ENCODE data around the gene LARP6.
"Not testable (repeated sequence)": the region's sequence is repeated elsewhere in the genome, so short reads cannot be mapped to it uniquely, and the experiment has no call there.

The LARP6 gene

GRCh38 chr15:70869346-70869745 is 15.4 kb upstream of the LARP6 start:
- H3K4me1 Mint-ChIP-seq (ENCODE audit: low read depth) = peaks cover 5% of the 10 kb centered on the region
- H3K27ac Mint-ChIP-seq = no peak overlapping the region
- H3K4me3 Mint-ChIP-seq = no peak overlapping the region
- H3K9me3 Mint-ChIP-seq = no peaks in the 10 kb centered on the region
- DNase-seq = no peak
- H3K36me3 Mint-ChIP-seq (ENCODE audit: low read depth) = no peaks in the 10 kb centered on the region
- peaks cover 21% of the 10 kb centered on the region for H3K27me3 Mint-ChIP-seq

DNA sequence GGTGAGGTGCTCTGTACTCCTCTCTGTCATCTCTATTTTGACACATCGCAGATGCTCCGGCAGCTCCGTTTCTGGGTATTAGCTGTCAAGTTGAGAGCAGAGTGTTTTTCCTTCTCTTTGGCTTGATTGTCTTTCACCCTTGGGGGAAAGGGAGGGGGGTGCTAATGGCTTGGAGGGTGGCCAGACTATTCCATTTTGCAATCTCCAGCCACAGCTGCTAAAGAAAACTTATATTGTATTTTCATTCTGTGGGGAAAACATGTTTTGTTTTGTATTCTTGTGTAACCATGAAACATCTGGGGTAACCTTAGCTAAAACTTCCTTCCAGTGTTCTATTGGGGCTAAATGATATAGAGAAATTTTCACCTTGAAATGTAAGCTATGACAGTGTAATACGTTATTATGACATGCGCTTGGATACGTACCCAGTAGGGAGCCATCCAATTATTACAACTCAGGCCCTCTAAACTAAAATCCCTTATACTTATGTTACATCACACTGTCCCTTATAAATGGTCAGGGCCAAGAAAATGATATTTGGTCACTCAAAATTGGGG is 14.0 kb upstream of the LARP6 start:
- no peak for DNase-seq

DNA sequence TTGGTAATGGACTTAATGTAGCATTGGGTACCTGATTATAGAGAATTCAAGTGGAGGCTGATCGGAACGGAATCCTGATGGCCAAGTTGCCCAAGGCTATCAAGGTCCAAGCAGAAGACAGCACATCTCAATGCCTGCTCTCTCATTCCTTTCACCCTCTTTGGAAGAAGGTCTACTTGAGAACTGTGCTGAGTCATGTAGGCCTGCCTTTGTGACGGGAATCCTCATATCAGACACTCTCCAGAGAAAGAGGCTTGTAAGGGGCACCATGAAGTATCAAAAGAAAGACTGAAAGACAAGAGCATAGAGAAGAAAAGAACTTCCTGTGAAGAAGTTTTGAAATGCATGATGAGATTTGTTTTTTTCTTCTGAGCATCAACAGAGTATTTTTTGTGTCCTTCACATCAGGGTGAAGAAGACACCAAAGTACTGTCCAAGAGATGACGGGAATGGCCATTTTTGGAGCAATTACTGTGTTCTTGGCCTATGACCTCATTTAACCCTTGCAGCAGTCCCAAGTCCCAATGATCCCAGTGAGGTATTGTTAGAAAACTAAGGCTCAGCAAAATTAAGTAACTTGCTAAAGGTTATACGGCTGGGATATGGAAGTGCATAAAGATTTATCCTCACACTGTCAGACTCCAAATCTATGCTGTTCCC is 13.2 kb upstream of the LARP6 start:
- Mint-ChIP-seq H3K4me1 (ENCODE audit: low read depth) (peaks cover 5% of the 10 kb centered on the region), H3K27ac (no peak overlapping the region), H3K36me3 (ENCODE audit: low read depth) (no peaks in the 10 kb centered on the region), H3K4me3 (no peak overlapping the region), H3K27me3 (peaks cover 9% of the 10 kb centered on the region), H3K9me3 (no peaks in the 10 kb centered on the region)
- no peak for DNase-seq

More for the DNA sequence above, 14.0 kb upstream of the LARP6 start:
- Mint-ChIP-seq H3K4me3 (no peak overlapping the region), H3K27ac (no peak overlapping the region), H3K4me1 (ENCODE audit: low read depth) (peaks cover 5% of the 10 kb centered on the region), H3K36me3 (ENCODE audit: low read depth) (no peaks in the 10 kb centered on the region), H3K27me3 (peaks cover 9% of the 10 kb centered on the region), H3K9me3 (no peaks in the 10 kb centered on the region)

GRCh38 chr15:70863450-70864218 is 9.7 kb upstream of the LARP6 start:
- H3K4me1 Mint-ChIP-seq (ENCODE audit: low read depth) = no peaks in the 10 kb centered on the region
- no peak for DNase-seq
- peaks cover 19% of the 10 kb centered on the region for H3K27me3 Mint-ChIP-seq
- H3K36me3 Mint-ChIP-seq (ENCODE audit: low read depth) = no peaks in the 10 kb centered on the region
- H3K4me3 Mint-ChIP-seq = no peak overlapping the region
- no peak overlapping the region for H3K27ac Mint-ChIP-seq
- no peaks in the 10 kb centered on the region for H3K9me3 Mint-ChIP-seq

DNA sequence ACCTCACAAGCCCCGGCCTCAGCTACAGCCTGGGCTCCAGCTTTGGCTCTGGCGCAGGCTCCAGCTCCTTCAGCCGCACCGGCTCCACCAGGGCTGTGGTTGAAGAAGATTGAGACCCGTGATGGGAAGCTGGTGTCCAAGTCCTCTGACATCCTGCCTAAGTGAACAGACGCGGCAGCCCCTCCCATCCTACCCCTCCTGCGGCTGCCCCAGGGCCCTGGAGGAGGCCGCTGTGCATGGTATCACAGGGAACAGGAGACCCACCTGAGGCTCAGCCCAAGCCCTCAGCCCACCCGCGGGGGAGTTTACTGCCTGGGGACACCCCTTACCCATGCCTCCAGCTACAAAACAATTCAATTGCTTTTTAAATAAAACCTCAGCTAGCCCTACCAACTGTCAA is 6.0 kb upstream of the LARP6 start:
- no peaks in the 10 kb centered on the region for H3K9me3 Mint-ChIP-seq
- H3K27ac Mint-ChIP-seq = no peak overlapping the region
- no peaks in the 10 kb centered on the region for H3K36me3 Mint-ChIP-seq (ENCODE audit: low read depth)
- H3K27me3 Mint-ChIP-seq = peaks cover 31% of the 10 kb centered on the region
- no peak for DNase-seq
- no peaks in the 10 kb centered on the region for H3K4me1 Mint-ChIP-seq (ENCODE audit: low read depth)
- H3K4me3 Mint-ChIP-seq = no peak overlapping the region

- no peak overlapping the region for H3K4me3 Mint-ChIP-seq
- peaks cover 2% of the 10 kb centered on the region for H3K4me1 Mint-ChIP-seq (ENCODE audit: low read depth)
- no peaks in the 10 kb centered on the region for H3K36me3 Mint-ChIP-seq (ENCODE audit: low read depth)
- no peaks in the 10 kb centered on the region for H3K9me3 Mint-ChIP-seq
- H3K27ac Mint-ChIP-seq = no peak overlapping the region
- no peak for DNase-seq
- H3K27me3 Mint-ChIP-seq = peaks cover 37% of the 10 kb centered on the region
Observed at GRCh38 chr15:70859322-70859908, 5.5 kb upstream of the LARP6 start.

GRCh38 chr15:70858614-70859321 is 4.8 kb upstream of the LARP6 start:
- H3K36me3 Mint-ChIP-seq (ENCODE audit: low read depth); H3K4me3 Mint-ChIP-seq; H3K9me3 Mint-ChIP-seq; DNase-seq; H3K27ac Mint-ChIP-seq; H3K4me1 Mint-ChIP-seq (ENCODE audit: low read depth): not testable (repeated sequence)
- H3K27me3 Mint-ChIP-seq = peaks cover 39% of the 10 kb centered on the region

DNA sequence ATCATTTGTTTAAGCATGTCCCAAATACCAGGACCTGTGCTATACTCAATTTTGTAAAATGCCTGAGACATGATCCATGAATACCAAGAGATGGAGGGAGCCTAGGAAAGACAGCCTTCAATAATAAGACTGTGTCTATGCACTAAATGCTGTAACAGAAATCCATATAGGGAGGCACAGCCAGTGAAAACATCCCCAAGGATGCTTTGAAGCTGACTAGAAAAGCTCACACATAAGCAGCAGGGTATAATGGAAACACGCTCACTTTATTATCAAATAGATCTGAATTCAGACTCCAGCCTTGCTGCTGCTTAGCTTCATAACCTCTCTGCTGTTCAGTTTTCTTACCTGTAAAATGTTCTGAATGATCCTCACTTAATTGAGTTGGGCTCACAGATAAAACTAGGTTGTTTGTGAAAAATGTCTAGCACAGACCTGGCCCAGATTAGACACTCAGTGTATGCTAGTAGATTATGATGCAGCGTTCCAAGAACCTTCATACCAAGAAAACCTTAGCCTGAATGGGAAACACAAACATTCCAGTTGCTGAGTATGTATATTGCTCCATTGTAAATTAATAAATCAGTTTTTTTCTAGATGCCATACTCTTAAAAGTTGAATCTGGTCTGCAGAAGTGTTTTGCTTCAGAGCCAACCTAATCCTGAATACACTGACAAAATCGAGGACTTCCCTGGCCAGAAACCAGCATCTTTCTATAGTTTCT is 3.8 kb upstream of the LARP6 start:
- Mint-ChIP-seq H3K36me3 (ENCODE audit: low read depth) (no peaks in the 10 kb centered on the region), H3K9me3 (no peaks in the 10 kb centered on the region), H3K4me3 (no peak overlapping the region), H3K27me3 (peaks cover 46% of the 10 kb centered on the region), H3K27ac (no peak overlapping the region), H3K4me1 (ENCODE audit: low read depth) (peaks cover 5% of the 10 kb centered on the region)
- no peak for DNase-seq

GRCh38 chr15:70856884-70857561 is 3.1 kb upstream of the LARP6 start:
- H3K27me3 Mint-ChIP-seq = peaks cover 53% of the 10 kb centered on the region
- DNase-seq = no peak
- no peak overlapping the region for H3K4me3 Mint-ChIP-seq
- no peaks in the 10 kb centered on the region for H3K36me3 Mint-ChIP-seq (ENCODE audit: low read depth)
- no peak overlapping the region for H3K27ac Mint-ChIP-seq
- H3K9me3 Mint-ChIP-seq = no peaks in the 10 kb centered on the region
- peaks cover 5% of the 10 kb centered on the region for H3K4me1 Mint-ChIP-seq (ENCODE audit: low read depth)

DNA sequence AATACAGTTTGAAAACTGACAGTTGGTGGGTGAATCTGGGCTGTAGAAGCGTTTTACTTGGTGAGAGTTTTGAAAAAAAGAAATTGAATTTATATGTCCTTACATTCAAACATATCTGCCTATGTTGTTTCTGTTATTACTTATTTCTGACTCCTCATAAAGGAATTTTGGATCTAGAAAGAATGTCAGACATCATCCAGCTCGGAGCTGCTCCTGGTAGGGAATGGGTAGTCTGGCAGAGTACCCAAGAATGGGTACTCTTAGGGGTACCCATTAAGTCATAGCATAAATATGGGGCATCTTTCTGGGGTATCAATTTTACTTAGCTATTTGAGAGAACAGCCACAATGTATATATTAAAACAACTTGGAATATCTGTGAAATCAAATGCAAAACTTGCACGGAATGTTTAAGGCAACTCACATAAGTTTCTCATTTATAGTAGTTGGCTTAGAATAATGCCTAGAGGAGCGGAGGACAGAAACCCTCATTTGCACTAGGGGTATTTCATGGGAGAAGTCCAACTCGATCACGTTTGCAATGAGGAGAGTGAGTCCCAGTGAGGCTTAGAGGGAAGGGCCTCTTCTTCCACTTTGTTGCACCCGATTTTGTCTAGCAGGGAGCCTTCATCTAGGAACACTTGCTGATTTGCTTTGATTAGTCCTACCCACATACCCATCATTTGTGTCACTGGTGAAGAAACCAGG is 2.4 kb upstream of the LARP6 start:
- Mint-ChIP-seq H3K4me3 (no peak overlapping the region), H3K27ac (no peak overlapping the region), H3K36me3 (ENCODE audit: low read depth) (no peaks in the 10 kb centered on the region), H3K27me3 (peaks cover 58% of the 10 kb centered on the region), H3K9me3 (no peaks in the 10 kb centered on the region), H3K4me1 (ENCODE audit: low read depth) (peaks cover 5% of the 10 kb centered on the region)
- DNase-seq = no peak

DNA sequence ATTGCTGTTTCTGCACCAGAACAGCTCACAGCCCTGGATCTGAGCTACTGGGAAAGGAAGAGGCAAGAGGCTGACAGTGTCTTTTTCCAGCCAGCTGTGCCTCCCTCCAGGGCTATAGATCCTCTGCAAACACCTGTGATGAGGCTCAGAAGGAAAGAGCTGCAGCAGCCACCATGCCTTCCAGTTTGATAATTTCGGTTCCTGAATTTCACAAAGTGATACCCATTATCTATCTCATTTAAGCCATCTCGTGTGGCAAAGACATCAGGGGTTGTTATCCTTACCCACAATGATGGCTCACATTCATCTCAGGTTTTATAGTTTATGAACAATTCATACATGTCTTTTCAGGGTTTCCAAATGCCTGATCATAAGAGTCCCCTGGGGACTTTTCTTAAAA is 1.8 kb upstream of the LARP6 start:
- no peak overlapping the region for H3K4me3 Mint-ChIP-seq
- no peaks in the 10 kb centered on the region for H3K9me3 Mint-ChIP-seq
- no peaks in the 10 kb centered on the region for H3K36me3 Mint-ChIP-seq (ENCODE audit: low read depth)
- DNase-seq = no peak
- H3K27me3 Mint-ChIP-seq = peaks cover 61% of the 10 kb centered on the region
- H3K4me1 Mint-ChIP-seq (ENCODE audit: low read depth) = peaks cover 5% of the 10 kb centered on the region
- H3K27ac Mint-ChIP-seq = no peak overlapping the region

GRCh38 chr15:70854666-70854976 is 664 bp upstream of the LARP6 start:
- H3K4me1 Mint-ChIP-seq (ENCODE audit: low read depth) = peaks cover 5% of the 10 kb centered on the region
- H3K27ac Mint-ChIP-seq = no peak overlapping the region
- no peak for DNase-seq

GRCh38 chr15:70853318-70853972 is 512 bp downstream of the LARP6 start:
- H3K4me3 Mint-ChIP-seq = peak overlapping the region; percentile 47
- no peaks in the 10 kb centered on the region for H3K9me3 Mint-ChIP-seq
- H3K27me3 Mint-ChIP-seq = peaks cover 66% of the 10 kb centered on the region
- peaks cover 5% of the 10 kb centered on the region for H3K4me1 Mint-ChIP-seq (ENCODE audit: low read depth)
- H3K36me3 Mint-ChIP-seq (ENCODE audit: low read depth) = no peaks in the 10 kb centered on the region
- no peak overlapping the region for H3K27ac Mint-ChIP-seq
- no peak for DNase-seq

More at GRCh38 chr15:70854666-70854976, 664 bp upstream of the LARP6 start:
- H3K9me3 Mint-ChIP-seq = no peaks in the 10 kb centered on the region
- H3K4me3 Mint-ChIP-seq = peak overlapping the region; percentile 72
- peaks cover 66% of the 10 kb centered on the region for H3K27me3 Mint-ChIP-seq
- no peaks in the 10 kb centered on the region for H3K36me3 Mint-ChIP-seq (ENCODE audit: low read depth)
